Vagina (tissue), 2 donors: Measurements from ENCODE around the gene EDN3.

Experiments
- CTCF ChIP-seq, 3 experiments: fragments of 450-650 bp in 2 of 3; fragments of 200-600 bp in 1 of 3; sonication (generic) in 1 of 3; IDR thresholded peaks; one replicate each; pipeline ENCODE4 v1.5.1; 2017 to 2019; ENCODE audit warnings: antibody characterized with exemption in 3 of 3, mild to moderate bottlenecking in 2 of 3, moderate library complexity in 2 of 3
- POLR2A ChIP-seq, 2 donors: fragments of 450-650 bp; IDR thresholded peaks; one replicate each; pipeline ENCODE4 v1.6.1; 2017; ENCODE audit warnings: antibody characterized with exemption in 2 of 2, mild to moderate bottlenecking in 2 of 2, moderate library complexity in 2 of 2

GRCh38 chr20:59356662-59357165 is 56.3 kb downstream of the EDN3 start:
- TF ChIP-seq CTCF (IDR thresholded peaks at IDR 0.05) (no peak), POLR2A (IDR thresholded peaks at IDR 0.05) (no peak)
